HG02642 (cell line): ENCODE results near the gene RBPJL.

Source experiments
- ATAC-seq: cut with Tn5 transposase; IDR thresholded peaks from one replicate; pipeline ENCODE4 v1.9.1; 2021; ENCODE audit warnings: mild to moderate bottlenecking; ENCODE audit not compliant: unreplicated experiment, poor library complexity

Gene RBPJL

DNA sequence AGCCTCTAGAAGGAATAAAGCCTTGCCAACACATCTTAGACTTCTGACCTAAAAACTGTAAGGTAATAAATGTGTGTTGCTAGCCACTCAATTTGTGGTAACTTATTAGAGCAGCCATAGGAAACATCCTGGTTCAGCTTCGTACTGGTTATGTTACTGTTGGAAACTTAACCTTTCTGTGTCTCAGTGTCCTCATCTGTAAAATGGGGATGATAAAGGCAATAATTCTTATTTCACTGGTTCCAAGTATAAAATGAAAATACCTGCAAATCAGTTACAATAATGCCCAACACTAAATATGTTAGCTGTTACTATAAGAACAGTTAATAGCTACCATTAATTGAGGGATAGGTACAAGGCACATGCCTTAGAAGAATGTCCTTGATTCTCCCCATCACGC is 14.3 kb upstream of the RBPJL start:
- ATAC-seq = no peak

- ATAC-seq = no peak
Observed at GRCh38 chr20:45293041-45294002, 13.3 kb upstream of the RBPJL start.

- ATAC-seq = no peak
Observed at GRCh38 chr20:45294003-45294368, 12.7 kb upstream of the RBPJL start.

DNA sequence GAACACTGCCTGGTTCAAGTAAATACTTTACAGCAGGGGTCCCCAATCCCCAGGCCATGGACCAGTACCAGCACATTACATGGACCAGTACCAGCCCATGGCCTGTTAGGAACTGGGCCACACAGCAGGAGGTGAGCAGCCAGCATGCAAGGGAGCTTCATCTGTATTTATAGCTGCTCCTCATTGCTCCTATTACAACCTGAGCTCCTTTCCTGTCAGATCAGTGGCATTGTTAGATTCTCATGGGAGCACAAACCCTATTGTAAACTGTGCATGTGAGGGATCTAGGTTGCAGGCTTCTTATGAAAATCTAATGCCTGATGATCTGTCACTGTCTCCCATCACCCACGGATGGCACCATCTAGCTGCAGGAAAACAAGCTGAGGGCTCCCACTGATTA is 12.0 kb upstream of the RBPJL start:
- no peak for ATAC-seq

DNA sequence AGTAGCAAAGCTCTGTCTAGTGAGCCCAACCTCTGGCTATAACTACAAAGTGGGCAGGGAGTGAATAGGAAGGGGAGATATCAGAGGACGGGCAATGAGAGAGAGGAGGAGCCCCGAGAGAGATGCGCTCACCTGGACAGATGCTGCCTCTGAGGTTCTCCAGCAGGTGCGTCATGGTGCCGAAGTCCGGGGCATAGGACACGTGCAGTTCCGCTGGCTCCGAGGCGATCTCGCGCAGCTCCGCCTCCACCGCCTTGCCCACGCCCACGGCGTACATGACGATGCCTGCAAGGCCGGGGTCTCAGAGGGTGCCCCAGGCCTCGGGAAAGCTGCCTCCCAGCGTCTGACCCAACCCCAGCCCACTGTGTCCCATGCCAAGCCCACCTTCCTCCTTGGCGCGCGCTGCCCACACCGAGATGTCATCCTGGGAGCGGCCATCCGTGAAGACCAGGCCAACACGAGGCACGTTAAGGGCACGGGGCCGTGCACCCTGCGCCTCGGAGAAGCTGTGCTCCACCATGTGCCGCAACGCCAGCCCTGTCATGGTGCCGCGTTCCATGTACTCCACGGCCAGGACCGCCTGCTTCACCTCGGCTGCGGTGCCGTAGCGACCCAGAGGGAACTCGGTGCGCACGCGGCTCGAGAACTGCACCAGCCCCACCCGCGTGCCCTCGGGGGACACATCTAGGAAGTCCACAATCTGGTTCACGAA is 8.7 kb upstream of the RBPJL start:
- no peak for ATAC-seq

DNA sequence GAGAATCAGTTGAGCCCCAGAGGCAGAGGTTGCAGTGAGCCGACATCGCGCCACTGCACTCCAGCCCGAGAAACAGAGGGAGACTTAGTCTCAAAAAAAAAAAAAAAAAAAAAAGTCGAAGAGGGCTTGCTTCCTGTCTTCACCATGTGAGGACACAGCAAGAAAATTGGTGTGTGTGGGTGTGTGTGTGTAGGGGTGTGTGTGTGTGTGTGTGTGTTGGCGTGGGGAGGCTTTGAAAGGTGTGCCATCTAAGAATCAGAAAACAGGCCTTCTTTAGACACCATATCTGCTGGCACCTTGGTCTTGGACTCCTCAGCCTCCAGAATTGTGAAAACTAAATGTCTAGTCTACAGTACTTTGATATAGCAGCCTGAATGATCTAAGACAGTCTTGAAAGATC is 6.9 kb upstream of the RBPJL start:
- no peak for ATAC-seq

GRCh38 chr20:45300961-45301360 is 5.7 kb upstream of the RBPJL start:
- ATAC-seq = peak; percentile 54

DNA sequence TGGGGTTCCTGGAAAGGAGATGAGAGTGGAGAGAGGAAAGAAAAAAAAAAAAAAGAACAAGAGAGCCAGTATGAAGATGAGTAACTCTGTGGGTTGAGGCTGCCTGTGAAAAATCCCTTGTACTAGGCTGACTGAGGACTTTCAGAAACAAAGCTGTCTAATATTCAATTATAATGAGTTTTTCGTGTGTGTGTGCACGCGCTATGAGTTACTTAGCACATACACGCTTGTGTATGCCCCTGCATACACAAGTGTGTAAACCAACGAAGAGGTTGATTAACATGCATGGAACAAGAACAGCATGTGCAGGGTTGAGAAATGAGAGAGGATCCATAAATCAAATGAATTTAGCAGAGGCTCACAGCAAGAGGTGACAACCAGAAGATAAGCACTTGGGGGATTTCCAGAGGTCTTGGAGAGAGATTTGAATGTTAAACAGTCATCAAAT is 4.8 kb upstream of the RBPJL start:
- ATAC-seq = no peak

- no peak for ATAC-seq
Observed at GRCh38 chr20:45303586-45304463, 2.8 kb upstream of the RBPJL start.

- ATAC-seq = no peak
Observed at GRCh38 chr20:45304464-45304999, 2.1 kb upstream of the RBPJL start.

- no peak for ATAC-seq
Observed at GRCh38 chr20:45305262-45305661, 1.4 kb upstream of the RBPJL start.

DNA sequence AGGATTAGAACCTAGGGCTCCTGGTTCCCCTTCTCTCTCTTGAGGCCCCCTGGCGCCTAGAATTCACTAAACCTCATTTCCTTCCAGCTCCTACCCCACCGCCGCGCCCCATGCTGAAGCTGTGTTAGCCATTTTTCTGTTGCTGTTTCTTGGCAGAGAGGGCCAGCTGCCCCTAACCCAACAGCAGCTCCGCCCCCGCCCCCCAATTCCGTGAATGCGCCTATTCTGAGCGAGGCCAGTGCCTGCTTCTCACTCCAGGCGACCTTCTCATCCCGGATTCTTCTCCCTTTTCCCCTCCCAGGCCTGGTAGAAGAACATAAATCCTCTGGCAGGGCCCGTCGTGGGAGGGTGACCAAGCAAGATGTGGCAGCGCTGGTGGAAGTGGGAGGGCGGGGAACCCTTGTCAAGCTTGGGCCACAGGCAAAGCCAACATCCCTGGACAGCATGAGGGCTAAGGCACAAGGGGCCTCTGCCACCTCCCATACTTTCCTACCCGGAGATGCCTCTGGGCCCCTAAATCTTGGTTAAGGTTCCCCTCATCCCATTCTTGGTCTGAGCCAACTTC is 518 bp downstream of the RBPJL start:
- ATAC-seq = no peak

DNA sequence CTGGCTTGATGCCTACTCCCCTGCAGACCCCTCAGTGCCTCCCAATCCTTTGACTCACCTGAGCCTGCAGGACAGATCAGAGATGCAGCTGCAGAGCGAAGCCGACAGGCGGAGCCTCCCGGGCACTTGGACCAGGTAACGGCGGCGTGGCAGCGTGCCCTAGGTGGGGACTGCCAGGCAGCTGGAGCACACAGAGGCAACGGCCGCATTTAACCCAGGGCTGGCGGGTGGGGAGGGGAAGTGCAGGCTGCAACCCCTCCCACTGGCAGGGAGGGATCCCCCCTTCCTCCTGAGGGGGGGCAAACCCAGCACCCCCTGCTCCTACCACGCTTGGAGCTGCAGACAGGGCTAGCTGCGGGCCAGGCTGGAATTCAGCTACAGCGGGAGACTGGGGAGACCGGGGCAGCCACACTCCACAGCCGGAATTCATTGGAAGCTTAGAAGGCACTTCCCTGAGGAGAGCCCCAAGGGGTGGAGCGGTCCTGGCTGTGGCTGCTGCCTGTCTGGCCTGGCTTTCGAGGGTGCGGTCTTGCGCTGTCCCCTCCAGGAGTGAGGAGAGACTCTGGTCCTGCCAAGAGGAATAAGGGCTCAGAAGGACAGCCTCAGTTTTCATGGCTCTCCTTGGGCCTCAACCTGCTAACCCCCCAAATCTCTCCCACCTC is 1.6 kb downstream of the RBPJL start, which contains the start of gene MATN4:
Gene MATN4 (minus strand): TSS at position 183 of the 662 bp plus-strand sequence. CDS start 2,717 bp downstream, outside the sequence.
- no peak for ATAC-seq

GRCh38 chr20:45309075-45309474 is 2.4 kb downstream of the RBPJL start:
- no peak for ATAC-seq

DNA sequence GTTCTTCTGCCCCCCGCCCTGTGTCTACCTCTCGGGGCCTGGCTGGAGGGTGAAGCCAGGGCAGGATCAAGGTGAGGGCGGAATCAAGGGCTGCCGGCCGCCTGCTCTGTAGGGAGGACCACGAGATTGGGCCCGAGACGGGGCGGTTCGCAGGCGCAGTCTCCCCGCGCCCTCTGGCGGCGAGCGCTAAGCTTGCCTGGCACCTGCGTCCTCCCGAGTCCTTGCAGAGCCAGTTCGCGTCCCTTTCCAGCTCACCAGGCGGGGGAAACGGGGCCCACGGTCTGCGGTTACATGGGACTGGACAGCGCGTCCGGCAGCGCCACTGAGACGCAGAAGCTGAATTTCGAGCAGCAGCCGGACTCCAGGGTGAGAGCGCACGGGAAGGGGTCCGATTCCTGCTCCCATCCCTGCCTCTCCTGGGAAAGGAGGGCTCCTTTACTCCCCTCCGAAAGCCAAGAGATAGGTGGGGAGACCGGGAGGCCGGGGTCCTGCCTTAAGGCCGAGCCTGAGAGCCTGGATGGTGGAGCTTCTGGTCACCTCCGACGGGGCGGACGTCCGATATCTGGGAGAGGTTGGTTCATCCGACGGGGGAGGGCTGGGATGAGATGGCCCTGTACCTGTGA is 5.1 kb downstream of the RBPJL start:
- ATAC-seq = no peak

GRCh38 chr20:45312241-45312640 is 5.6 kb downstream of the RBPJL start:
- ATAC-seq = no peak

- no peak for ATAC-seq
Observed at GRCh38 chr20:45313065-45313695, 6.5 kb downstream of the RBPJL start.

DNA sequence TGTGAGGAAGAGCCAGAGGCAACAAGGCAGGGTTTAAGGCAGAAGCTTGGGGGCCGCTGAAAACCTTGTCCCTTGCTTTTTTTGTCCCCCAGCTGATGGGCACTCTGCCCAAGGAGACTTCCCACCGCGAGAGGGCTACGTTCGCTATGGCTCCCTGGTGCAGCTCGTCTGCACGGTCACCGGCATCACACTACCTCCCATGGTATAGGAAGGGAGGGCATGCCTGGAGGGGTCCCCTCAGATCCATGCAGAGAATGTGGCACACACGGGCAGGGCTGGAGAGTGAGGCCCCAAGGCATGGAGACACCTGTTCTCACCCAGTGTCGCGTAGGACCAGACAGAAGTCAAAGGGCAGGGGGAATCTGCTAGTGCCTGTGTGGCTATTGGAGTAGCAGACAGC is 7.3 kb downstream of the RBPJL start:
- no peak for ATAC-seq
